Psoas muscle (tissue), 8 donors: ENCODE measurements around the gene LPGAT1. TPM values are rescaled to one million over a fixed set of nuclear protein-coding genes. Genes with fewer than 3 reads are reported as not detected.
"Not testable (repeated sequence)": the region's sequence is repeated elsewhere in the genome, so short reads cannot be mapped to it uniquely, and the experiment has no call there.

Experiments used
- ATAC-seq, 4 donors: fragments of 200-7000 bp; cut with Tn5 transposase; one replicate each; pipeline ENCODE4 v1.9.1; 2020; ENCODE audit warnings: moderate library complexity in 3 of 4, mild to moderate bottlenecking in 2 of 4
- DNase-seq, 2 donors: peaks; one replicate each; pipeline ENCODE4 v3.0.0-alpha.2; 2020
- H3K27ac ChIP-seq: fragments of 200-600 bp; one replicate; pipeline ENCODE4 v1.8.0; 2022
- H3K27me3 ChIP-seq, 3 donors: fragments of 200-600 bp in 1 of 3; one replicate each; pipeline versions ENCODE4 v1.6.1 to v1.8.0; 2013 to 2022; ENCODE audit warnings: low read length in 2 of 3, mild to moderate bottlenecking in 2 of 3, moderate library complexity in 1 of 3; ENCODE audit not compliant: insufficient read depth in 3 of 3
- H3K36me3 ChIP-seq, 2 donors: fragments of 200-600 bp in 1 of 2; one replicate each; pipeline versions ENCODE4 v1.6.1 to v1.8.0; 2013 to 2022; ENCODE audit warnings: low read depth in 1 of 2, mild to moderate bottlenecking in 1 of 2, moderate library complexity in 1 of 2; ENCODE audit not compliant: insufficient read depth in 1 of 2
- H3K4me1 ChIP-seq: fragments of 200-600 bp; one replicate; pipeline ENCODE4 v1.8.0; 2022
- H3K4me3 ChIP-seq: fragments of 200-600 bp; one replicate; pipeline ENCODE4 v1.8.0; 2022; ENCODE audit warnings: mild to moderate bottlenecking
- H3K9me3 ChIP-seq: fragments of 200-600 bp; one replicate; pipeline ENCODE4 v1.8.0; 2022
- WGBS, 3 donors: extraction: QIAGEN DNeasy Blood & Tissue Kit; methylation state at CpG; one replicate each; pipeline versions ENCODE4 v1.1.6 to v1.1.7; 2013; 5-methylcytosine and 5-hydroxymethylcytosine counted together
- intact Hi-C, 2 donors: fragments of 100-400 bp; cut with DNase I; formaldehyde crosslinking; loops; one replicate each; pipeline versions ENCODE4 v1.11.0 to v1.14.2; 2022
- polyA plus RNA-seq, 3 donors: library from polyadenylated mRNA; stranded (reverse); fragments of 200-250 nt; gene quantifications; one replicate each; pipeline ENCODE4 v1.2.3, GENCODE V29; 2013
- total RNA-seq, 4 donors: library from RNA; stranded (reverse); fragmentation: NEBNext Ultra II Directional in 2 of 4; extraction: Animal tissue kit (Norgen Biotek cat#: 25700) in 2 of 4; gene quantifications; one replicate each; pipeline versions ENCODE4 v1.2.1 to v1.2.4, GENCODE V29; 2021 to 2023
- TF ChIP-seq, protein P1 (sequence below): fragments of 200-600 bp; IDR thresholded peaks from one replicate; pipeline ENCODE4 v1.8.0; 2022; ENCODE audit warnings: antibody characterized with exemption
- donor health status: healthy with polysubstance abuse.
- donor health status: DM: no; HTN: no; CAD: no; lungs with moderate emphysema.
- donor health status: Bipolar disorder and iron deficiency.
- donor health status: healthy.
- donor health status: DM: yes; HTN: yes; CAD: no.
- donor health status: DM: no; HTN: no; CAD: no.
- donor health status: DM: no; HTN: no; CAD: no.
- donor health status: DM: yes; HTN: yes; CAD: no.

LPGAT1 gene
- total and polyA plus RNA-seq, 7 donors, result 6.2 to 26.2 (median 19.3) TPM

- Histone ChIP-seq H3K36me3 (no peaks in the 10 kb centered on the region), H3K27me3 (no peaks in the 10 kb centered on the region), H3K9me3 (no peaks in the 10 kb centered on the region), H3K4me3 (no peak overlapping the region), H3K4me1 (no peaks in the 10 kb centered on the region), H3K27ac (no peak overlapping the region)
- DNase-seq (peak in 1 of 2 donors; percentile 64), ATAC-seq (peak in 3 of 4 donors; percentile 65 to 76 (median 72))
- 39 to 64% (median 52%) methylated on average over 19 to 25 of the region's 25 CpGs for WGBS, 3 donors
- TF ChIP-seq, protein P1, sequence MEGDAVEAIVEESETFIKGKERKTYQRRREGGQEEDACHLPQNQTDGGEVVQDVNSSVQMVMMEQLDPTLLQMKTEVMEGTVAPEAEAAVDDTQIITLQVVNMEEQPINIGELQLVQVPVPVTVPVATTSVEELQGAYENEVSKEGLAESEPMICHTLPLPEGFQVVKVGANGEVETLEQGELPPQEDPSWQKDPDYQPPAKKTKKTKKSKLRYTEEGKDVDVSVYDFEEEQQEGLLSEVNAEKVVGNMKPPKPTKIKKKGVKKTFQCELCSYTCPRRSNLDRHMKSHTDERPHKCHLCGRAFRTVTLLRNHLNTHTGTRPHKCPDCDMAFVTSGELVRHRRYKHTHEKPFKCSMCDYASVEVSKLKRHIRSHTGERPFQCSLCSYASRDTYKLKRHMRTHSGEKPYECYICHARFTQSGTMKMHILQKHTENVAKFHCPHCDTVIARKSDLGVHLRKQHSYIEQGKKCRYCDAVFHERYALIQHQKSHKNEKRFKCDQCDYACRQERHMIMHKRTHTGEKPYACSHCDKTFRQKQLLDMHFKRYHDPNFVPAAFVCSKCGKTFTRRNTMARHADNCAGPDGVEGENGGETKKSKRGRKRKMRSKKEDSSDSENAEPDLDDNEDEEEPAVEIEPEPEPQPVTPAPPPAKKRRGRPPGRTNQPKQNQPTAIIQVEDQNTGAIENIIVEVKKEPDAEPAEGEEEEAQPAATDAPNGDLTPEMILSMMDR, result no peak
- intact Hi-C loops, result no loop called here
Observed at GRCh38 chr1:211874521-211875347, 44.2 kb upstream of the LPGAT1 start.

- ATAC-seq, H3K4me3 ChIP-seq, H3K4me1 ChIP-seq, intact Hi-C loops, H3K36me3 ChIP-seq, H3K27me3 ChIP-seq, H3K9me3 ChIP-seq, DNase-seq, H3K27ac ChIP-seq: not testable (repeated sequence)
- 95 to 96% (median 96%) methylated on average over 3 of the region's 3 CpGs for WGBS, 3 donors
Observed at GRCh38 chr1:211873731-211874130, 43.2 kb upstream of the LPGAT1 start.

GRCh38 chr1:211870156-211870555, 39.6 kb upstream of the LPGAT1 start:
- no peak for ATAC-seq
- no peak for DNase-seq
- Histone ChIP-seq H3K27ac (no peak overlapping the region), H3K27me3 (peaks cover 0 to 4% (median 0%) of the 10 kb centered on the region in 3 donors), H3K4me3 (no peak overlapping the region), H3K36me3 (no peaks in the 10 kb centered on the region), H3K9me3 (no peaks in the 10 kb centered on the region), H3K4me1 (no peaks in the 10 kb centered on the region)
- TF ChIP-seq, protein P1, result no peak
- intact Hi-C loops, result no loop called here
- 70 to 84% (median 81%) methylated on average over 1 of the region's 1 CpG for WGBS, 3 donors

DNA sequence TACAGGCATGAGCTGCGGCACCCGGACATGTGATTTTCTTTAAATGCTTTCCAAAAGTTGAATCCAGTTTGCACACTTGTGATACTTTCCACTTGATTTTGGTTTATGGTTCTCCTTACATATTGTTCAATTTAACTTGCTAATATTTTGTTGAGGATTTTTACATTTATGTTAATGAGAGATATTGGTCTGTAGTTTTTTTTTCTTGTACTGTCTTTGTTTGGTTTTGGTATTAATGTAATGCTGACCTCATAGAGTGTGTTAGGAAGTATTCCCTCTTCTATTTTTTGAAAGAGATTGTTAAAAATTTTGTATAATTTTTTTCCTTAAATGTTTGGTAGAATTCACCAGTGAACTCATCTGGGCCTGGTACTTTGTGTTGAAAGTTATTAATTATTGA, 34.6 kb upstream of the LPGAT1 start:
- peaks cover 0 to 4% (median 0%) of the 10 kb centered on the region in 3 donors for H3K27me3 ChIP-seq
- no peaks in the 10 kb centered on the region for H3K36me3 ChIP-seq
- TF ChIP-seq, protein P1, result no peak
- no peak overlapping the region for H3K4me3 ChIP-seq
- DNase-seq (no peak), ATAC-seq (no peak)
- no peaks in the 10 kb centered on the region for H3K9me3 ChIP-seq
- H3K4me1 ChIP-seq, result no peaks in the 10 kb centered on the region
- H3K27ac ChIP-seq, result no peak overlapping the region
- 71 to 83% (median 75%) methylated on average over 2 of the region's 2 CpGs for WGBS, 3 donors
- intact Hi-C loops, result no loop called here

- ATAC-seq (no peak), DNase-seq (no peak)
- TF ChIP-seq, protein P1, result no peak
- H3K36me3 ChIP-seq, result no peaks in the 10 kb centered on the region
- no peaks in the 10 kb centered on the region for H3K4me1 ChIP-seq
- intact Hi-C loops, result no loop called here
- 67 to 76% (median 76%) methylated on average over 3 of the region's 3 CpGs for WGBS, 3 donors
- no peak overlapping the region for H3K27ac ChIP-seq
- H3K9me3 ChIP-seq, result no peaks in the 10 kb centered on the region
- H3K4me3 ChIP-seq, result no peak overlapping the region
- H3K27me3 ChIP-seq, result no peaks in the 10 kb centered on the region
Observed at GRCh38 chr1:211859405-211859804, 28.8 kb upstream of the LPGAT1 start.
